Measurements from ENCODE around the gene MVB12B.

GRCh38 chr9:126483468-126484073, 156.9 kb downstream of the MVB12B start:
- TF ChIP-seq, protein P1, sequence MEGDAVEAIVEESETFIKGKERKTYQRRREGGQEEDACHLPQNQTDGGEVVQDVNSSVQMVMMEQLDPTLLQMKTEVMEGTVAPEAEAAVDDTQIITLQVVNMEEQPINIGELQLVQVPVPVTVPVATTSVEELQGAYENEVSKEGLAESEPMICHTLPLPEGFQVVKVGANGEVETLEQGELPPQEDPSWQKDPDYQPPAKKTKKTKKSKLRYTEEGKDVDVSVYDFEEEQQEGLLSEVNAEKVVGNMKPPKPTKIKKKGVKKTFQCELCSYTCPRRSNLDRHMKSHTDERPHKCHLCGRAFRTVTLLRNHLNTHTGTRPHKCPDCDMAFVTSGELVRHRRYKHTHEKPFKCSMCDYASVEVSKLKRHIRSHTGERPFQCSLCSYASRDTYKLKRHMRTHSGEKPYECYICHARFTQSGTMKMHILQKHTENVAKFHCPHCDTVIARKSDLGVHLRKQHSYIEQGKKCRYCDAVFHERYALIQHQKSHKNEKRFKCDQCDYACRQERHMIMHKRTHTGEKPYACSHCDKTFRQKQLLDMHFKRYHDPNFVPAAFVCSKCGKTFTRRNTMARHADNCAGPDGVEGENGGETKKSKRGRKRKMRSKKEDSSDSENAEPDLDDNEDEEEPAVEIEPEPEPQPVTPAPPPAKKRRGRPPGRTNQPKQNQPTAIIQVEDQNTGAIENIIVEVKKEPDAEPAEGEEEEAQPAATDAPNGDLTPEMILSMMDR (IDR thresholded peaks at IDR 0.05; ENCODE audit: insufficient read depth, low read length, poor library complexity, severe bottlenecking) = no peak
- no peak for TF ChIP-seq EZH2phosphoT487 (conservative IDR thresholded peaks at IDR 0.05; ENCODE audit: low read length)

All from SU-DHL-6 (cell line).